ENCODE results near the gene SVIL. TPM values are rescaled to one million over a fixed set of nuclear protein-coding genes. Genes with fewer than 3 reads are reported as not detected.

Gene SVIL
- total RNA-seq, 1 donor from 2014 or later, result 118 TPM

GRCh38 chr10:29646238-29646902, 11.6 kb upstream of the SVIL start:
- no peak for DNase-seq
- ATAC-seq, result no peak
- Histone ChIP-seq H3K27ac (no peak overlapping the region), H3K9me3 (no peaks in the 10 kb centered on the region), H3K27me3 (ENCODE audit: low read depth) (no peaks in the 10 kb centered on the region), H3K36me3 (no peaks in the 10 kb centered on the region), H3K4me3 (no peak overlapping the region), H3K4me1 (peaks cover 34% of the 10 kb centered on the region)
- intact Hi-C loops (cut with DNase I), result no loop called here
- no peak for TF ChIP-seq CTCF (IDR thresholded peaks at IDR 0.05)

GRCh38 chr10:29643771-29644501, 9.2 kb upstream of the SVIL start:
- Histone ChIP-seq H3K27me3 (ENCODE audit: low read depth) (no peaks in the 10 kb centered on the region), H3K4me3 (no peak overlapping the region), H3K9me3 (no peaks in the 10 kb centered on the region), H3K27ac (peak overlapping the region; percentile 51), H3K36me3 (no peaks in the 10 kb centered on the region), H3K4me1 (peaks cover 31% of the 10 kb centered on the region)
- ATAC-seq (peak in 1 of 2 donors; percentile 34), DNase-seq (no peak)
- intact Hi-C loops (cut with DNase I), result no loop called here
- no peak for TF ChIP-seq CTCF (IDR thresholded peaks at IDR 0.05)

- peak overlapping the region; percentile 51 for H3K27ac ChIP-seq
- H3K4me3 ChIP-seq, result no peak overlapping the region
- DNase-seq (no peak), ATAC-seq (peak; percentile 43 to 56)
- TF ChIP-seq CTCF (IDR thresholded peaks at IDR 0.05), result no peak
- no peaks in the 10 kb centered on the region for H3K36me3 ChIP-seq
- H3K27me3 ChIP-seq (ENCODE audit: low read depth), result no peaks in the 10 kb centered on the region
- peaks cover 21% of the 10 kb centered on the region for H3K4me1 ChIP-seq
- intact Hi-C loops (cut with DNase I), result no loop called here
- no peaks in the 10 kb centered on the region for H3K9me3 ChIP-seq
Observed at GRCh38 chr10:29642990-29643389, 8.2 kb upstream of the SVIL start.

GRCh38 chr10:29637537-29637936, 2.8 kb upstream of the SVIL start:
- Histone ChIP-seq H3K27ac (no peak overlapping the region), H3K36me3 (no peaks in the 10 kb centered on the region), H3K4me3 (no peak overlapping the region), H3K9me3 (no peaks in the 10 kb centered on the region), H3K4me1 (peaks cover 32% of the 10 kb centered on the region), H3K27me3 (ENCODE audit: low read depth) (no peaks in the 10 kb centered on the region)
- intact Hi-C loops (cut with DNase I), result no loop called here
- no peak for TF ChIP-seq CTCF (IDR thresholded peaks at IDR 0.05)
- DNase-seq (no peak), ATAC-seq (no peak)

GRCh38 chr10:29636178-29636577, 1.4 kb upstream of the SVIL start:
- H3K27me3 ChIP-seq (ENCODE audit: low read depth), result no peaks in the 10 kb centered on the region
- peak overlapping the region; percentile 62 for H3K27ac ChIP-seq
- DNase-seq (no peak), ATAC-seq (peak; percentile 60 to 62)
- no peaks in the 10 kb centered on the region for H3K9me3 ChIP-seq
- TF ChIP-seq CTCF (IDR thresholded peaks at IDR 0.05), result no peak
- peaks cover 32% of the 10 kb centered on the region for H3K4me1 ChIP-seq
- H3K4me3 ChIP-seq, result no peak overlapping the region
- intact Hi-C loops (cut with DNase I), result no loop called here
- no peaks in the 10 kb centered on the region for H3K36me3 ChIP-seq

Data from lower lobe of right lung (tissue), 2 donors.